GM12801 (cell line): Measurements from ENCODE around the gene CDCP2.

Source experiments
- CTCF ChIP-seq: IDR thresholded peaks from one replicate; pipeline ENCODE4 v1.5.1; 2011; ENCODE audit warnings: control low read depth; ENCODE audit not compliant: insufficient read length; ENCODE audit errors: extremely low read depth

Gene CDCP2

GRCh38 chr1:54100500-54100899 is 52.3 kb downstream of the CDCP2 start:
- TF ChIP-seq CTCF, result no peak

GRCh38 chr1:54099061-54099610 is 53.7 kb downstream of the CDCP2 start:
- TF ChIP-seq CTCF, result no peak

GRCh38 chr1:54096877-54097240 is 55.9 kb downstream of the CDCP2 start:
- no peak for TF ChIP-seq CTCF

GRCh38 chr1:54096227-54096876 is 56.4 kb downstream of the CDCP2 start:
- no peak for TF ChIP-seq CTCF

GRCh38 chr1:54095546-54096226 is 57.1 kb downstream of the CDCP2 start:
- no peak for TF ChIP-seq CTCF

- no peak for TF ChIP-seq CTCF
Observed at GRCh38 chr1:54094001-54094729, 58.6 kb downstream of the CDCP2 start.

- no peak for TF ChIP-seq CTCF
Observed at GRCh38 chr1:54091666-54092065, 61.1 kb downstream of the CDCP2 start.
